ENCODE data around the gene CCNI2.
A peak's percentile ranks its signal among the peaks of the same experiment; 100 is the strongest.

The CCNI2 gene

DNA sequence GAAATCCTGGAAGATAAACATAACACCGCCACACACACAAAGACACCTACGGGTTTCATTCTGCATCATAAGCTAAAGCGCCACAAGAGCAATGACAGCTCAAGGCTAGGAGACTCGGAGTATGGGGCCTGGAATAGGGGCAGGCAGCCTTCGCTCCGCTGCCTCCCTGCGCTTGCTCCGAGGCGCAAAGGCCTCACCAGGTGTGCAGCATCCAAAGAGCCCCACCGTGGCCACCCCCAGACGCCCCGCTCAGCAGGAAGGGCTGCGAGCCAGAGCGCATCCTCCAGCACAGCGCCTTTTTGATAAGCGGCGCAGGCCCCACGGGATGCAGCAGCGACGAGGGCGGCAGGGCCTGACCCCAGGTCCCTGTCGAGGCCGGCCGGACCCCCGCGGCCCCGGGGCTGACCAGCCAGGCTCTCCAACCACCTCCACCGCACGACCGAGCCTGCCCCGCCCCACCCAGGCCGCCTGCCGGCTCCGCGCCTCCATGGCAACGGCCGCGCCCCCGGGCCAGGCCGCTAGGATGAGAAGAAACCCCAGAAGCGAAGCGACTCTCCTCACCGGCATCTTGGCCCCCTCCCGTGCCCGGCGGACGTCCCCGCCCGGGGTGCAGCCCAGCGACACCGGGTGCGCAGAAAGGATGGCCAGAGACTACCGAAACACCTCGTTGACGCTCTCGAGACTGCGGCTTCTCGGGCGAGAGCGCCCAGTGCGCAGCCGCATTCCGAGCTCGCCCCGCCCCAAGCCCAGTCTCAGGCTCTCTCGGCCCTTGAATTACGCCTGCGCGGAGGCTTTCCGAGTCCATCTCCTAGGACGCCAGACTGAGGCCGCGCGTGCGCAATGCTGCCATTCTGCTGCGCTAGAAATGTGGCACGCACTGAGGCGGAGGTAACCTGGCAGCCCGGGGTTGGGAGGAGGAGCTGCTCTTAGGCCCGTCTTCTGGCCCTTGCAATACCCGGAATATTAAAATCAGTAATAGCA, 10.1 kb upstream of the CCNI2 start, which contains the start of gene KIF3A:
Gene KIF3A (minus strand): TSS at position 694 of the 981 bp plus-strand sequence. CDS start 127 bp downstream, at position 567.
- peak; percentile 94 to 99 (median 96) for DNase-seq
- peaks cover 13% of the 10 kb centered on the region for H3K4me1 ChIP-seq (ENCODE audit: control insufficient read depth, insufficient read depth, low read length, poor library complexity, severe bottlenecking)
- no peaks in the 10 kb centered on the region for H3K9me3 ChIP-seq (ENCODE audit: control insufficient read depth, low read length)
- peak within 1 kb of the TSS; percentile 92 for H3K4me3 ChIP-seq (ENCODE audit: insufficient read depth, low read depth, low read length, poor library complexity, severe bottlenecking)
- no peaks in the 10 kb centered on the region for H3K36me3 ChIP-seq (ENCODE audit: control insufficient read depth, insufficient read depth, low read length)
- H3K27me3 ChIP-seq (replicated peaks; ENCODE audit: control insufficient read depth, insufficient read depth, low read length, poor library complexity, severe bottlenecking): no peaks in the 10 kb centered on the region
- H3K27ac ChIP-seq (ENCODE audit: insufficient read depth, low read length, poor library complexity, severe bottlenecking): peak within 1 kb of the TSS; percentile 88

DNA sequence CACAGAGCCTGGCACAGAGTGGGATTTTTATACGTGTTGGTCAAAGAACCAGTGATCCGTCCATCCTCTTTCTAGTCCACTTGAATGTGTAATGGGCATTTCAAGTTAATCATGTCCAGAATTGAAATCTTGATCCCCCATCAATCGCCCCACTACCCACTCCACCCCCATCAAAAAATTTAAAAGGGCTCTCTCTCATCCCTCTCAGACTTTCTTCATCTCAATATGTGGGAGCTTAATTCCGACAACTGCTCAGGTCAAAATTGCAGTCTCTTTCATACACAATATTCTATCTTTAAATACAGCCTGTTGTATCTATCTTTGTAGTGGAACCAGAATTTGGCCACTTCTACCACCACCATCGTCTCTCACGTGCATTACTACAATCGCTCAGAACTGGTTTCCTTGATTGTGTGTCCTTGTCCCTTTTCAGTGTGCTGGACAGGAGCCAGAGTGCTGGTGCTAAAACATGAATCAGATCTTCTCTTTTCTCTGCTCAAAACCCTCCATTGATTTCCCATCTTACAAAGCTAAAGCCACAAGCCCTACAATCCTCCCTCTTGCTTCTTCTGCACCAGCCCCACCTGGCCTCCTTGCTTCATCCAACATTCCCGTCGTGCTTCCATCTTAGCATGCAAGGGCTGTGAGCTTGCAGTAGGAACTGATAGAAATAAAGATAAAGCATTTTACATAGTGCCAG, 9.1 kb upstream of the CCNI2 start:
- Histone ChIP-seq H3K27ac (ENCODE audit: insufficient read depth, low read length, poor library complexity, severe bottlenecking) (peak overlapping the region; percentile 88), H3K4me3 (ENCODE audit: insufficient read depth, low read depth, low read length, poor library complexity, severe bottlenecking) (peak overlapping the region; percentile 92), H3K4me1 (ENCODE audit: control insufficient read depth, insufficient read depth, low read length, poor library complexity, severe bottlenecking) (peaks cover 13% of the 10 kb centered on the region), H3K27me3 (replicated peaks; ENCODE audit: control insufficient read depth, insufficient read depth, low read length, poor library complexity, severe bottlenecking) (no peaks in the 10 kb centered on the region), H3K9me3 (ENCODE audit: control insufficient read depth, low read length) (no peaks in the 10 kb centered on the region), H3K36me3 (ENCODE audit: control insufficient read depth, insufficient read depth, low read length) (no peaks in the 10 kb centered on the region)
- no peak for DNase-seq

DNA sequence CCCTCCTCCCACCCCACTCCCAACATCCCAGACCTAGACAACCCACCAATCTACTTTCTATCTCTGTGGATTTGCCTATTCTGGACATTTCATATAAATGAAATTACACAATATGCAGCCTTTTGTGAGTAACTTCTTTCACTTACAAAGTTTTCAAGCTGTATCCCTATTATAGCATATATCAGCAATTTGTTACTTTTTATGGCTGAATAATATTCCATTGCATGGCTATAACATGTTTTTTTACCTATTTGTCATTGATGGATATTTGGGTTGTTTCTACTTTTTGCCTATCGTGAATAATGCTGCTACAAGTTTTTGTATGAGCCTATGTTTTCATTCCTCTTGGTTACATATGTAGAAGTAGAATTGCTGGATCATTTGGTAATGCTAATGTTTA, 8.0 kb upstream of the CCNI2 start:
- peaks cover 13% of the 10 kb centered on the region for H3K4me1 ChIP-seq (ENCODE audit: control insufficient read depth, insufficient read depth, low read length, poor library complexity, severe bottlenecking)
- H3K27ac ChIP-seq (ENCODE audit: insufficient read depth, low read length, poor library complexity, severe bottlenecking): no peak overlapping the region
- DNase-seq: no peak
- H3K9me3 ChIP-seq (ENCODE audit: control insufficient read depth, low read length): no peaks in the 10 kb centered on the region
- H3K36me3 ChIP-seq (ENCODE audit: control insufficient read depth, insufficient read depth, low read length): no peaks in the 10 kb centered on the region
- no peak overlapping the region for H3K4me3 ChIP-seq (ENCODE audit: insufficient read depth, low read depth, low read length, poor library complexity, severe bottlenecking)
- H3K27me3 ChIP-seq (replicated peaks; ENCODE audit: control insufficient read depth, insufficient read depth, low read length, poor library complexity, severe bottlenecking): no peaks in the 10 kb centered on the region

DNA sequence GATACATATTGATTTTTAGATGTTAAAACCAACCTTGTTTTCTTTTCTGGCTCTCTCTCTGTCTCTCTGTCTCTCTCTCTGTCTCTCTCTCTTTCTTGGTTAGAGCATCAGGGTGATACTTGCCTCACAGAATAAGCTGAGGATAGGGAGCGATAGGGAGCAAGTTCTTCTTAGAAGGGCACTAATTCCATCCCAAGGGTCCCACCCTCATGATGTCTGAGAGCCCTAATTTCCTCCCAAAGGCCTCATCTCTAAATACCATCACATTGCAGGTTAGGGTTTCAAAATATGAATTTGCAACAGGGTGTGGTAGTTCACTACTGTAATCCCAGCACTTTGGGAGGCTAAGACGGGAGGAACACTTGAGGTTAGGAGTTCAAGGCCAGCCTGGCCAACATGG, 5.1 kb upstream of the CCNI2 start:
- no peak for DNase-seq
- H3K27ac ChIP-seq (ENCODE audit: insufficient read depth, low read length, poor library complexity, severe bottlenecking): no peak overlapping the region
- H3K4me1 ChIP-seq (ENCODE audit: control insufficient read depth, insufficient read depth, low read length, poor library complexity, severe bottlenecking): peaks cover 6% of the 10 kb centered on the region
- H3K4me3 ChIP-seq (ENCODE audit: insufficient read depth, low read depth, low read length, poor library complexity, severe bottlenecking): no peak overlapping the region
- H3K36me3 ChIP-seq (ENCODE audit: control insufficient read depth, insufficient read depth, low read length): no peaks in the 10 kb centered on the region
- H3K9me3 ChIP-seq (ENCODE audit: control insufficient read depth, low read length): no peaks in the 10 kb centered on the region
- no peaks in the 10 kb centered on the region for H3K27me3 ChIP-seq (replicated peaks; ENCODE audit: control insufficient read depth, insufficient read depth, low read length, poor library complexity, severe bottlenecking)

DNA sequence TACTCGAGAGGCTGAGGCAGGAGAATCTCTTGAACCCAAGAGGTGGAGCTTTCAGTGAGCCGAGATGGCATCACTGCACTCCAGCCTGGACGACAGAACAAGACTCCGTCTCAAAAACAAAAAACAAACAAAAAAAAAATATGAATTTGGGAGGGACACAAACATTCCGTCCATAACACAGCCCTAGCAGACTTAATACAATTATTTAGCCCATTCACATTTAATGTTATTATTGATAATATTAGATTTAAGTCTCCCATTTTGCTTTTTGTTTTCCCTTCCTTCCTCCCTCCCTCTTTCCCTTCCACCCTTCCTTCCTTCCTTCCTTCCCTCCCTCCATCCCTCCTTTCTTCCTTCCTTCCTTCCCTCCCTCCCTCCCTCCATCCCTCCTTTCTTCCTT, 4.6 kb upstream of the CCNI2 start:
- Histone ChIP-seq H3K27me3 (replicated peaks; ENCODE audit: control insufficient read depth, insufficient read depth, low read length, poor library complexity, severe bottlenecking) (no peaks in the 10 kb centered on the region), H3K27ac (ENCODE audit: insufficient read depth, low read length, poor library complexity, severe bottlenecking) (no peak overlapping the region), H3K9me3 (ENCODE audit: control insufficient read depth, low read length) (no peaks in the 10 kb centered on the region), H3K4me1 (ENCODE audit: control insufficient read depth, insufficient read depth, low read length, poor library complexity, severe bottlenecking) (peaks cover 6% of the 10 kb centered on the region), H3K36me3 (ENCODE audit: control insufficient read depth, insufficient read depth, low read length) (no peaks in the 10 kb centered on the region), H3K4me3 (ENCODE audit: insufficient read depth, low read depth, low read length, poor library complexity, severe bottlenecking) (no peak overlapping the region)
- no peak for DNase-seq

DNA sequence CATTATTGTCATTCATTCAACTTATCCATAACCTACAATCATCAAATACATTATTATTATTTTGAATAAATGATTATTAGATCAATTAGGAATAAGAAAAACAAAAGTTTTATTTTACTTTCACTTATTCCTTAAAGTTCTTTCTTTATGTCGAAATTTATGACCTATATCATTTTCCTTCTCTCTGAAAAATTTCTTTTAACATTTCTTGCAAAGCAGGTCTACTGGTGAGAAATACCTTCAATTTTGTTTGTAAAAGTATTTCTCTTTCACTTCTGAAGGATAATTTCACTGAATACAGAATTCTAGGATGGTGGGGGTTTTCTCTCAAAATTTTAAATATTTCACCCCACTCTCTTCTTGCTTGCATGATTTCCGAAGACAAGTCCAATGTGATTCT, 2.6 kb upstream of the CCNI2 start:
- H3K4me1 ChIP-seq (ENCODE audit: control insufficient read depth, insufficient read depth, low read length, poor library complexity, severe bottlenecking): peaks cover 7% of the 10 kb centered on the region
- DNase-seq: no peak
- no peaks in the 10 kb centered on the region for H3K9me3 ChIP-seq (ENCODE audit: control insufficient read depth, low read length)
- no peaks in the 10 kb centered on the region for H3K36me3 ChIP-seq (ENCODE audit: control insufficient read depth, insufficient read depth, low read length)
- no peak overlapping the region for H3K27ac ChIP-seq (ENCODE audit: insufficient read depth, low read length, poor library complexity, severe bottlenecking)
- no peaks in the 10 kb centered on the region for H3K27me3 ChIP-seq (replicated peaks; ENCODE audit: control insufficient read depth, insufficient read depth, low read length, poor library complexity, severe bottlenecking)
- H3K4me3 ChIP-seq (ENCODE audit: insufficient read depth, low read depth, low read length, poor library complexity, severe bottlenecking): no peak overlapping the region

DNA sequence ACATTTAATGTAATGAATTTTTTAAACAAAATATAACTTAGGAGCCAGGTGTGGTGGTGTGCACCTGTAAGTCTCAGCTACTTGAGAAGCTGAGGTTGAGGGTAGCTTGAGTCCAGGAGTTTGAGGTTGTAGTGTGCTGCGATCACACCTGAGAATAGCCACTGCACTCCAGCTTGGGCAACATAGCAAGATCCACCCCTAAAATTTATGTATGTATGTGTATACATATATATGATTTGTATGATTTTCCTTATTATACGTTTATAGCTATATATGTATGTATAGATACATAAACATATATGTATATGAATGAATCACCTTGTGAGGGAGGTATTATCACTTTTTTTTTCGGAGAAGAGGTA, 653 bp upstream of the CCNI2 start:
- H3K4me3 ChIP-seq (ENCODE audit: insufficient read depth, low read depth, low read length, poor library complexity, severe bottlenecking): peak overlapping the region; percentile 70

DNA sequence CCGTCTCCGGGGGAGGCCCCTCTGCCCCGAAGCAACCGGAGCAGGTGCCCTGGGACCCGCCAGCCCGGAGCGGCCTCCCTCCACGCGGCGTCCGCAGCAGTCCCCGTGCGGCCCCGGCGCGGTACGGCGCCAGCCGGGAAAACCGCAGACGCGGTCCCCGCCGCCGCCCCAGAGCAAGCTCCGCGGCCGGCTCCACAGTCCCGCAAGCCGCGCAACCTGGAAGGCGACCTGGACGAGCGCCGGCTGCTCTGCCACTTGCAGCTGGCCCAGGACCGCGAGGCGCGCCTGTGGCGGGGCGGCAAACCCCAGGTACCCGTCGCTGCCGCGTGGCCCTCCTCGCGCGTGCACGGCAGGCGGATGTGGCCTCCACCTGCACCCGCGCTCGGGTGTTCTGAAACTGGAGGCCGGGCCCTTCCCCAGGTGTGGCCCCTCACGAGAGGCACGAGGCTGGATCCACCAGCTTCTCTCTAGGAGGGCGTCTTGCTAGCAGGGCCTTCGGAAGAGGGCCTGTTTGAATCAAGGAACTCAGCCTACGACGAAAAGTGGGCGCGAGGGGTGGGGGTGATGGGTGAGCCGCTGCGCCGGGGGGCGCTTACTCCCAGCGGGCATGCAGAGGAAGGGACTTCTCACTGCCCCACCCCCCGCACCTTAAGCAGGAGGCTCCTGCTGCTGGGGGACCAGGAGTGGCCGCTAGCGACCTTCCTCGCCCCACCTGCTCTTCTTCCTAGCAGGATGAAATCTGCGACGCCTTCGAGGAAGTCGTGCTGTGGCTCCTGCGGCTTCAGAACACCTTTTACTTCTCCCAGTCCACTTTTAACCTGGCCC, 602 bp downstream of the CCNI2 start:
- peak overlapping the region; percentile 70 for H3K4me3 ChIP-seq (ENCODE audit: insufficient read depth, low read depth, low read length, poor library complexity, severe bottlenecking)
- H3K4me1 ChIP-seq (ENCODE audit: control insufficient read depth, insufficient read depth, low read length, poor library complexity, severe bottlenecking): peaks cover 7% of the 10 kb centered on the region
- H3K27ac ChIP-seq (ENCODE audit: insufficient read depth, low read length, poor library complexity, severe bottlenecking): peak overlapping the region; percentile 73
- no peaks in the 10 kb centered on the region for H3K9me3 ChIP-seq (ENCODE audit: control insufficient read depth, low read length)
- peak; percentile 29 to 36 (median 32) for DNase-seq
- peaks cover 9% of the 10 kb centered on the region for H3K36me3 ChIP-seq (ENCODE audit: control insufficient read depth, insufficient read depth, low read length)
- no peaks in the 10 kb centered on the region for H3K27me3 ChIP-seq (replicated peaks; ENCODE audit: control insufficient read depth, insufficient read depth, low read length, poor library complexity, severe bottlenecking)

More for the DNA sequence above, 653 bp upstream of the CCNI2 start:
- Histone ChIP-seq H3K9me3 (ENCODE audit: control insufficient read depth, low read length) (no peaks in the 10 kb centered on the region), H3K27me3 (replicated peaks; ENCODE audit: control insufficient read depth, insufficient read depth, low read length, poor library complexity, severe bottlenecking) (no peaks in the 10 kb centered on the region), H3K36me3 (ENCODE audit: control insufficient read depth, insufficient read depth, low read length) (no peaks in the 10 kb centered on the region), H3K4me1 (ENCODE audit: control insufficient read depth, insufficient read depth, low read length, poor library complexity, severe bottlenecking) (peaks cover 7% of the 10 kb centered on the region), H3K27ac (ENCODE audit: insufficient read depth, low read length, poor library complexity, severe bottlenecking) (peak overlapping the region; percentile 73)
- DNase-seq: no peak

DNA sequence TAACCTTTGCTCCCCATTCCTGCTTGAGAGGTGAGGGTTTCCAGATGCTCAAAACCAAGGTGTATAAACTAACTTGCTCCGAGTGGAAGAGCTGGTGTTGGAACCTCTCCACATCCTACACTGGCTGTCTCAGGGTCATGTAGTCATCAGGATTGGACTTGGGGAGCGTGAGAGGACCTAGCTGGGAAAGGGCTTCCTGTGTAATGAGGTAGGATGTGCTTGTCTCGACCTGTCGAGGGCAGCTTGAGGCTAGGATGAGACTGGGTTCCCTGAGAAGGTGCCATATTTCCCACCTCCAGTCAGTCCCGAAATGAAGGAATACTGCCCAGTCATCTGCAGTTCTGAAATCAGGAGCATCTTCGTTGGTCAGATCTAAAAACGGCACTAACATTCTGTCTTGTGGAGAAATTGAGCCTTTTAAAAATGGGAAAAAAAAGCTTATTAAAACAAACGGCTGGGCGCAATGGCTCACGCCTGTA, 1.3 kb downstream of the CCNI2 start:
- Histone ChIP-seq H3K4me1 (ENCODE audit: control insufficient read depth, insufficient read depth, low read length, poor library complexity, severe bottlenecking) (peaks cover 7% of the 10 kb centered on the region), H3K9me3 (ENCODE audit: control insufficient read depth, low read length) (no peaks in the 10 kb centered on the region), H3K27me3 (replicated peaks; ENCODE audit: control insufficient read depth, insufficient read depth, low read length, poor library complexity, severe bottlenecking) (no peaks in the 10 kb centered on the region), H3K36me3 (ENCODE audit: control insufficient read depth, insufficient read depth, low read length) (peaks cover 9% of the 10 kb centered on the region), H3K27ac (ENCODE audit: insufficient read depth, low read length, poor library complexity, severe bottlenecking) (no peak overlapping the region), H3K4me3 (ENCODE audit: insufficient read depth, low read depth, low read length, poor library complexity, severe bottlenecking) (peak overlapping the region; percentile 70)
- DNase-seq: no peak
